OCI-LY3 (cell line): ENCODE results near the gene MRPL3.

Experiments used
- H2AFZ ChIP-seq: fragments of 200-600, 300-600 bp; shearing (Covaris generic); 2 replicates; pipeline ENCODE4 v1.6.0; 2014; ENCODE audit warnings: antibody characterized with exemption, low read depth, low read length
- H3K27ac ChIP-seq: fragments of 200-600, 300-600 bp; sonication (generic); 2 replicates; pipeline ENCODE4 v1.5.1; 2014; ENCODE audit warnings: mild to moderate bottlenecking, low read length, moderate library complexity, mixed read lengths
- H3K27me3 ChIP-seq: fragments of 200-600, 300-600 bp; sonication (generic); 2 replicates; pipeline ENCODE4 v1.6.1; 2014; ENCODE audit warnings: low read depth, low read length, mixed read lengths
- H3K36me3 ChIP-seq: fragments of 200-600, 300-600 bp; sonication (generic); replicated peaks from 2 replicates; pipeline ENCODE3; 2014; ENCODE audit warnings: low read depth, low read length, mixed read lengths
- H3K4me1 ChIP-seq: fragments of 300-600, 200-600 bp; sonication (generic); 2 replicates; pipeline ENCODE4 v1.6.1; 2014; ENCODE audit warnings: low read length, mixed read lengths
- H3K4me2 ChIP-seq: fragments of 200-600, 300-600 bp; sonication (generic); 2 replicates; pipeline ENCODE4 v1.6.1; 2014; ENCODE audit warnings: low read length, mixed read lengths
- H3K4me3 ChIP-seq: fragments of 300-600, 200-600 bp; sonication (generic); 2 replicates; pipeline ENCODE4 v1.5.1; 2014; ENCODE audit warnings: antibody characterized with exemption, mild to moderate bottlenecking, low read length, moderate library complexity
- H3K79me2 ChIP-seq: fragments of 300-600, 200-600 bp; shearing (Covaris generic); 2 replicates; pipeline ENCODE4 v1.6.1; 2014; ENCODE audit warnings: mild to moderate bottlenecking, low read length, mixed read lengths
- H3K9ac ChIP-seq: fragments of 300-600, 200-600 bp; shearing (Covaris generic); 2 replicates; pipeline ENCODE4 v1.6.0; 2014; ENCODE audit warnings: mild to moderate bottlenecking, low read length, moderate library complexity
- H3K9me3 ChIP-seq: fragments of 200-600, 300-600 bp; shearing (Covaris generic); 2 replicates; pipeline ENCODE4 v1.6.1; 2014; ENCODE audit warnings: low read length, mixed read lengths; ENCODE audit not compliant: insufficient read depth
- H4K20me1 ChIP-seq: fragments of 200-600, 300-600 bp; sonication (generic); 2 replicates; pipeline ENCODE4 v1.6.1; 2016; ENCODE audit warnings: low read length, mixed read lengths; ENCODE audit not compliant: insufficient read depth
- EZH2phosphoT487 ChIP-seq: fragments of 200-600 bp; shearing (Covaris generic); IDR thresholded peaks from 2 replicates; pipeline ENCODE4 v1.6.1; 2018; ENCODE audit warnings: antibody characterized with exemption, mixed run types, low read depth
- TF ChIP-seq, protein P1 (sequence below): fragments of 200-600, 300-600 bp; sonication (generic); IDR thresholded peaks from 2 replicates; pipeline ENCODE4 v1.5.1; 2014; ENCODE audit warnings: antibody characterized with exemption, low read length, low read depth

MRPL3 gene

DNA sequence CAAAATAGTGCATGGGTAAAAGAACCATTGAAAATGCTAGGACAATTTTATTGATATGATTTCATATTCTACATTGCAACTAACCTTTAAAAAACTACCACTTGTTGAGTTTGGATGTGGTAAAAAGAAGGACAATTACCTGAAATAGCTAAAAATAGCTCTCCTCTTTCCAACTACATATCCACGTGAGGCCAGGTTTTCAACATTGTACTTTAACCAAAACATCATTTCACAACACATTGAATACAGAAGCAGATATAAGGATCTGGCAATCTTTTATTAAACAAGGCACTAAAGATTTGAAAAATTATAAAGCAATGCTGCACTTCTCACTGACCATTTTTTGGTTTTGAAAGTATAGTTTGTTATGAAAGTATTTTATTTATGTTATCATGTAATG is 28.1 kb upstream of the MRPL3 start:
- H3K36me3 ChIP-seq = no peaks in the 10 kb centered on the region
- TF ChIP-seq, protein P1, sequence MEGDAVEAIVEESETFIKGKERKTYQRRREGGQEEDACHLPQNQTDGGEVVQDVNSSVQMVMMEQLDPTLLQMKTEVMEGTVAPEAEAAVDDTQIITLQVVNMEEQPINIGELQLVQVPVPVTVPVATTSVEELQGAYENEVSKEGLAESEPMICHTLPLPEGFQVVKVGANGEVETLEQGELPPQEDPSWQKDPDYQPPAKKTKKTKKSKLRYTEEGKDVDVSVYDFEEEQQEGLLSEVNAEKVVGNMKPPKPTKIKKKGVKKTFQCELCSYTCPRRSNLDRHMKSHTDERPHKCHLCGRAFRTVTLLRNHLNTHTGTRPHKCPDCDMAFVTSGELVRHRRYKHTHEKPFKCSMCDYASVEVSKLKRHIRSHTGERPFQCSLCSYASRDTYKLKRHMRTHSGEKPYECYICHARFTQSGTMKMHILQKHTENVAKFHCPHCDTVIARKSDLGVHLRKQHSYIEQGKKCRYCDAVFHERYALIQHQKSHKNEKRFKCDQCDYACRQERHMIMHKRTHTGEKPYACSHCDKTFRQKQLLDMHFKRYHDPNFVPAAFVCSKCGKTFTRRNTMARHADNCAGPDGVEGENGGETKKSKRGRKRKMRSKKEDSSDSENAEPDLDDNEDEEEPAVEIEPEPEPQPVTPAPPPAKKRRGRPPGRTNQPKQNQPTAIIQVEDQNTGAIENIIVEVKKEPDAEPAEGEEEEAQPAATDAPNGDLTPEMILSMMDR = no peak
- TF ChIP-seq EZH2phosphoT487 = no peak
- H3K9ac ChIP-seq = no peak overlapping the region
- no peak overlapping the region for H3K27ac ChIP-seq
- no peaks in the 10 kb centered on the region for H3K4me1 ChIP-seq
- H3K9me3 ChIP-seq = no peaks in the 10 kb centered on the region
- H3K79me2 ChIP-seq = no peaks in the 10 kb centered on the region
- H3K27me3 ChIP-seq = peaks cover 2% of the 10 kb centered on the region; the same call in 1 of the 2 replicates
- no peak overlapping the region for H2AFZ ChIP-seq
- no peak overlapping the region for H3K4me3 ChIP-seq
- no peaks in the 10 kb centered on the region for H4K20me1 ChIP-seq
- no peak overlapping the region for H3K4me2 ChIP-seq

DNA sequence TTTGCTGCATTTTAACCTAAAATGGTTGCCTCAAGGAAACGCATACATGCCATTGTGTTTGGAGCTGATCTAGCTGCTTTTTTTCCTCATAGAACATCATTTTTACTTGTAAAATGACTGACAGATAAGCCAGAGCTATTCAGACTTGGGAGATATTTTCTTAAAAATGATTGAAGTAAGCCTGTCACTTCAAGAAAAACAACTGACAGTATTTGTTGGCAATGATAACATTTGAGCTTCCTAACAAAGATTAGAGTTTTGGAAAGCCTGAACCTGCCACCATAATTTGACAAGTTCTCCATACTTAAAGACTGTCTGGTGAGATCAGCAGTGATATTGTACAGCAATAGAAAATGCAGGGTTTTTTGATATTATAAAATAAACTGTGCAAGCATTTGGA is 27.6 kb upstream of the MRPL3 start:
- no peak overlapping the region for H2AFZ ChIP-seq
- TF ChIP-seq, protein P1 = no peak
- TF ChIP-seq EZH2phosphoT487 = no peak

DNA sequence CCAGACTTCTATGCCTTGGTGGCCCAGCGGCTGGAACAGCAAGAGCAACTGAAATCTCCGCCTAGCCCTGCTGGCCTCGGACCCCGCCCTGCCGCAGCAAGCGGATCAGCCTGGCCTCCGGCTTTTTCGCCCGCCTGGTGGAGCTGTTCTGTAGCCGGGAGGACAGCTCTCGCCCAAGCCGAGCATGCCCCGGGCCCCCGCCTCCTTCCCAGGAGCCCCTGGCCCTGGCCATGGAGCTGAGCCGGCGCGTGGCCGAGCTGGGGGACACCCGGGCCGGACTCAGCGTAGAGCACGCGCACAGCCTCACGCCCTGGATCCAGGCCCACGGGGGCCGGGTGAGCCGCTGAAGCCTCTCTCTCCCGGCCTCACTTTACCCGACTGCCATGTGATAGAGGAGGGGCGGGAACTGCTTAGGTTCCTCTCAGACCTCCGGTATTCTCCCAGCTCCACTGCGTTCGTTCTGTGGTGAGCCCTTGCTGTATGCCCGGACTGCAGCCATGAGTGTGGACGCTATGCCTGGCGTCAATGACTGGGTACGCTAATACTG is 24.1 kb upstream of the MRPL3 start:
- no peaks in the 10 kb centered on the region for H3K4me1 ChIP-seq
- H3K4me3 ChIP-seq = no peak overlapping the region
- no peak overlapping the region for H2AFZ ChIP-seq
- peaks cover 2% of the 10 kb centered on the region; the same call in 1 of the 2 replicates for H3K27me3 ChIP-seq
- H3K27ac ChIP-seq = no peak overlapping the region
- H3K79me2 ChIP-seq = no peaks in the 10 kb centered on the region
- no peaks in the 10 kb centered on the region for H4K20me1 ChIP-seq
- no peak overlapping the region for H3K4me2 ChIP-seq
- no peak overlapping the region for H3K9ac ChIP-seq
- H3K9me3 ChIP-seq = no peaks in the 10 kb centered on the region
- TF ChIP-seq EZH2phosphoT487 = no peak
- TF ChIP-seq, protein P1 = no peak
- no peaks in the 10 kb centered on the region for H3K36me3 ChIP-seq

More for the DNA sequence above, 27.6 kb upstream of the MRPL3 start:
- H4K20me1 ChIP-seq = no peaks in the 10 kb centered on the region
- H3K36me3 ChIP-seq = no peaks in the 10 kb centered on the region
- no peaks in the 10 kb centered on the region for H3K79me2 ChIP-seq
- H3K9me3 ChIP-seq = no peaks in the 10 kb centered on the region
- H3K4me3 ChIP-seq = no peak overlapping the region
- H3K27ac ChIP-seq = no peak overlapping the region
- H3K4me1 ChIP-seq = no peaks in the 10 kb centered on the region
- no peak overlapping the region for H3K4me2 ChIP-seq
- no peak overlapping the region for H3K9ac ChIP-seq
- H3K27me3 ChIP-seq = peaks cover 2% of the 10 kb centered on the region; the same call in 1 of the 2 replicates

DNA sequence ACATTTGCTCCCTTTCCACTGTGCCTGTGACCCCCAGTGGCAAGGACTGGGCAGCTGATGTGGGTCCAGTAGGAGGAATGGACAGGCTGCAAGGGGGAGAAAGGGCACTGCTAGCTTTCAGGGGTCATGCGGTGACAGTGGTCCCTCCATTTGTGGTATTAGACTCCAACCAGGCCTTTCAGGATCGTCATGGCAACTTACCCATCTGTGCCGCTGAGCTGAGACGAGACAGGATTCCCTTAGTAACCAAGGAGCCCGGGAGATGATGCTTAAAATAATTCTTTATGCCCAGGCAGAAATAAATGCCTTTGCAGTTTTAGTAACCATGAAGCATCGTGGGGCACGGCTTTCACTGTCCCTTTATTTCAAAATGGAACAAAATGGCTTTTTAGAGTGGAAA is 15.9 kb upstream of the MRPL3 start:
- no peaks in the 10 kb centered on the region for H4K20me1 ChIP-seq
- H3K4me3 ChIP-seq = no peak overlapping the region
- H3K27ac ChIP-seq = no peak overlapping the region
- H3K79me2 ChIP-seq = no peaks in the 10 kb centered on the region
- no peak overlapping the region for H3K9ac ChIP-seq
- no peaks in the 10 kb centered on the region for H3K4me1 ChIP-seq
- H2AFZ ChIP-seq = no peak overlapping the region
- no peak overlapping the region for H3K4me2 ChIP-seq
- no peaks in the 10 kb centered on the region for H3K9me3 ChIP-seq
- no peaks in the 10 kb centered on the region for H3K27me3 ChIP-seq
- H3K36me3 ChIP-seq = no peaks in the 10 kb centered on the region
- TF ChIP-seq, protein P1 = no peak
- TF ChIP-seq EZH2phosphoT487 = no peak
